Endothelial cell of umbilical vein (primary cell): ENCODE data around the gene DDX54. TPM values are rescaled to one million over a fixed set of nuclear protein-coding genes. Genes with fewer than 3 reads are reported as not detected.

Experiments used
- BruUV-seq: library from RNA; stranded (reverse); fragments of 400-500 nt; replicated peaks from 2 replicates; lab custom pipeline; 2021; lab: Mats Ljungman, UMichigan
- CTCF ChIA-PET: fragments of 300-600, 350-600 bp; sonication (Branson Sonifier 250); formaldehyde crosslinking; loops from one replicate; lab custom pipeline; 2021; ENCODE audit warnings: antibody characterized with exemption, inconsistent platforms; lab: Charles Lee
- POLR2A ChIA-PET: fragments of 300-600, 350-600 bp; sonication (Branson Sonifier 250); formaldehyde crosslinking; loops from one replicate; lab custom pipeline; 2021; ENCODE audit warnings: antibody characterized with exemption, inconsistent platforms; lab: Charles Lee
- DNase-seq: peaks from one replicate; pipeline ENCODE4 v3.0.0-alpha.2; 2011; ENCODE audit warnings: low read depth, low spot score
- FAIRE-seq: peaks from 2 replicates; lab custom pipeline; 2011; peaks lifted over from hg19 to GRCh38; lab: Jason Lieb, UNC
- H2AFZ ChIP-seq: 2 replicates; pipeline ENCODE4 v1.6.0; 2012; ENCODE audit warnings: low read depth, low read length, control low read depth, inconsistent platforms
- H3K27ac ChIP-seq: 2 replicates; pipeline ENCODE4 v1.5.1; 2011; ENCODE audit warnings: low read depth, mild to moderate bottlenecking, control low read depth, low read length, moderate library complexity; ENCODE audit not compliant: insufficient read depth
- H3K27me3 ChIP-seq, 2 experiments: 2 replicates each; pipeline versions ENCODE4 v1.6.0 to v1.6.1; 2011; ENCODE audit warnings: low read length in 2 of 2, mixed read lengths in 1 of 2; ENCODE audit not compliant: control insufficient read depth in 2 of 2, insufficient read depth in 2 of 2
- H3K36me3 ChIP-seq, 2 experiments: 2 replicates in 1 of 2; 3 replicates in 1 of 2; pipeline ENCODE4 v1.5.1; 2011; ENCODE audit warnings: low read length in 2 of 2, mild to moderate bottlenecking in 1 of 2, moderate library complexity in 1 of 2; ENCODE audit not compliant: control insufficient read depth in 2 of 2, insufficient read depth in 2 of 2; ENCODE audit errors: extremely low read depth in 1 of 2
- H3K4me1 ChIP-seq: 3 replicates; pipeline ENCODE4 v1.5.1; 2011; ENCODE audit warnings: mild to moderate bottlenecking, low read length; ENCODE audit not compliant: control insufficient read depth, insufficient read depth; ENCODE audit errors: extremely low read depth
- H3K4me2 ChIP-seq: 2 replicates; pipeline ENCODE4 v1.6.1; 2011; ENCODE audit warnings: low read length, control low read depth, mixed read lengths; ENCODE audit not compliant: insufficient read depth
- H3K4me3 ChIP-seq, 3 experiments: fragments of 200-600 bp in 1 of 3; sonication (generic), shearing (Covaris generic) in 1 of 3; replicated peaks in 1 of 3; 2 replicates each; pipeline ENCODE4 v1.5.1; 2011 to 2016; ENCODE audit warnings: control low read depth in 3 of 3, low read length in 3 of 3, mild to moderate bottlenecking in 2 of 3, inconsistent platforms in 1 of 3, low read depth in 1 of 3, moderate library complexity in 1 of 3; ENCODE audit not compliant: insufficient read depth in 1 of 3
- H3K79me2 ChIP-seq: 2 replicates; pipeline ENCODE4 v1.6.0; 2012; ENCODE audit warnings: low read length, inconsistent platforms; ENCODE audit not compliant: control insufficient read depth, insufficient read depth
- H3K9ac ChIP-seq: replicated peaks from 2 replicates; pipeline ENCODE3; 2011; ENCODE audit warnings: low read length, control low read depth; ENCODE audit not compliant: insufficient read depth; ENCODE audit errors: extremely low read depth
- H3K9me1 ChIP-seq: replicated peaks from 3 replicates; pipeline ENCODE4 v1.6.0; 2011; ENCODE audit warnings: mild to moderate bottlenecking, low read length; ENCODE audit not compliant: control insufficient read depth, insufficient read depth; ENCODE audit errors: extremely low read depth
- H3K9me3 ChIP-seq: replicated peaks from 2 replicates; pipeline ENCODE4 v1.5.1; 2012; ENCODE audit warnings: low read length, inconsistent platforms; ENCODE audit not compliant: control insufficient read depth, insufficient read depth
- H4K20me1 ChIP-seq: replicated peaks from 2 replicates; pipeline ENCODE3; 2011; ENCODE audit warnings: mild to moderate bottlenecking, low read length; ENCODE audit not compliant: control insufficient read depth, insufficient read depth; ENCODE audit errors: extremely low read depth
- EZH2 ChIP-seq: IDR thresholded peaks from 2 replicates; pipeline ENCODE4 v1.6.1; 2012; ENCODE audit warnings: borderline replicate concordance, low read depth, mild to moderate bottlenecking, moderate library complexity, low read length, inconsistent platforms; ENCODE audit not compliant: severe bottlenecking
- FOS ChIP-seq: IDR thresholded peaks from 2 replicates; pipeline ENCODE4 v1.6.1; 2011; ENCODE audit warnings: mild to moderate bottlenecking, low read length, moderate library complexity, borderline replicate concordance; ENCODE audit not compliant: insufficient read depth
- GATA2 ChIP-seq: IDR thresholded peaks from 2 replicates; pipeline ENCODE4 v1.7.0; 2011; ENCODE audit warnings: low read depth, mild to moderate bottlenecking, moderate library complexity, mixed read lengths, low read length; ENCODE audit not compliant: insufficient read length, insufficient read depth
- JUN ChIP-seq: IDR thresholded peaks from 2 replicates; pipeline ENCODE4 v1.6.1; 2011; ENCODE audit warnings: borderline replicate concordance, low read depth; ENCODE audit not compliant: insufficient read length, insufficient read depth
- MYC ChIP-seq: IDR thresholded peaks from one replicate; pipeline ENCODE4 v1.6.1; 2011; ENCODE audit warnings: mild to moderate bottlenecking, low read depth, low read length
- POLR2A ChIP-seq: IDR thresholded peaks from 2 replicates; pipeline ENCODE4 v1.6.1; 2012; ENCODE audit warnings: low read depth, mild to moderate bottlenecking, control low read depth, low read length
- POLR2AphosphoS5 ChIP-seq: IDR thresholded peaks from 2 replicates; pipeline ENCODE4 v1.6.1; 2012; ENCODE audit warnings: low read depth, mild to moderate bottlenecking, control low read depth, low read length, moderate library complexity; ENCODE audit not compliant: insufficient read depth
- dilution Hi-C: fragments of 300-500 bp; cut with MboI; formaldehyde crosslinking; loops from one replicate; pipeline ENCODE4 v1.15.0; 2019; ENCODE audit warnings: low sequenced_read_pairs; ENCODE audit not compliant: extremely low pct_ligation_motif_present
- intact Hi-C: fragments of 100-400 bp; cut with micrococcal nuclease; formaldehyde crosslinking; loops from one replicate; pipeline ENCODE4 v1.10.0; 2022
- polyA plus RNA-seq, 4 experiments: library from polyadenylated mRNA; depleted of rRNA in 3 of 4; stranded (reverse) in 3 of 4; unstranded in 1 of 4; fragments of >200 nt; gene quantifications; 2 replicates each; pipeline versions ENCODE4 v1.2.1 to v1.2.3, GENCODE V29; 2011 to 2012; ENCODE audit warnings: missing spikeins in 1 of 4
- total RNA-seq: library from RNA; stranded (reverse); gene quantifications from 2 replicates; pipeline ENCODE4 v1.2.3, GENCODE V29; 2021
- TF ChIP-seq, protein P1 (sequence below), 2 donors: IDR thresholded peaks; 1 replicate in 1 of 2; 2 replicates in 1 of 2; pipeline ENCODE4 v1.5.1; 2011; ENCODE audit warnings: low read length in 2 of 2, mild to moderate bottlenecking in 2 of 2, moderate library complexity in 2 of 2, control low read depth in 1 of 2, inconsistent platforms in 1 of 2, low read depth in 1 of 2; ENCODE audit not compliant: insufficient read depth in 1 of 2; ENCODE audit errors: extremely low read depth in 1 of 2
- TF ChIP-seq, protein P2 (sequence below): IDR thresholded peaks from 2 replicates; pipeline ENCODE4 v1.6.1; 2011; ENCODE audit not compliant: insufficient read depth, insufficient read length

Gene DDX54
- total and polyA plus RNA-seq, 2 donors (not counting 3 experiments of a cell fraction or from before 2014, with no cell fraction given): 54.1 to 90.0 TPM

DNA sequence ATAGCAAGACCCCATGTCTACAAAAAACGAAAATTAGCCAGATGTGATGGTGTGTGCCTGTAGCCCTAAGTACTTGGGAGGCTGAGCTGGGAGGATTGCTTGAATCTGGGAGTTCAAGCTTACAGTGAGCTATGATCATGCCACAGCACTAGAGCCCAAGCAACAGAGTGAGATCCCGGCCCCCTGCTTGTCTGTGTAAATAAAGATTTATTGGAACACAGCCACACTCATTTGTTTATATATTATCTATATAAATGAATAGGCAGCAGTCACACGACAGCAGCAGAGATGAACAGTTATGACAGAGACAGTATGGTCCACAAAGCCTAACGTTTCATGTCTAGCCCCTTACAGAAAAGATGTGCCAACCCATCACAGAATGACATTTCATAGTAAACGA is 14.8 kb downstream of the DDX54 start:
- no peak overlapping the region for H3K9ac ChIP-seq
- no peaks in the 10 kb centered on the region for H3K27me3 ChIP-seq
- no peaks in the 10 kb centered on the region for H3K79me2 ChIP-seq
- intact Hi-C loops (no loop called here), dilution Hi-C loops (no loop called here)
- H3K9me1 ChIP-seq: no peaks in the 10 kb centered on the region
- FAIRE-seq: no peak
- no peaks in the 10 kb centered on the region for H4K20me1 ChIP-seq
- no peak for DNase-seq
- H3K27ac ChIP-seq: no peak overlapping the region
- H3K4me3 ChIP-seq: no peak overlapping the region
- H3K36me3 ChIP-seq: peaks cover 20 to 48% of the 10 kb centered on the region in 2 experiments
- no TSS peak for BruUV-seq
- no peaks in the 10 kb centered on the region for H3K4me1 ChIP-seq
- TF ChIP-seq JUN: no peak
- TF ChIP-seq, protein P1, sequence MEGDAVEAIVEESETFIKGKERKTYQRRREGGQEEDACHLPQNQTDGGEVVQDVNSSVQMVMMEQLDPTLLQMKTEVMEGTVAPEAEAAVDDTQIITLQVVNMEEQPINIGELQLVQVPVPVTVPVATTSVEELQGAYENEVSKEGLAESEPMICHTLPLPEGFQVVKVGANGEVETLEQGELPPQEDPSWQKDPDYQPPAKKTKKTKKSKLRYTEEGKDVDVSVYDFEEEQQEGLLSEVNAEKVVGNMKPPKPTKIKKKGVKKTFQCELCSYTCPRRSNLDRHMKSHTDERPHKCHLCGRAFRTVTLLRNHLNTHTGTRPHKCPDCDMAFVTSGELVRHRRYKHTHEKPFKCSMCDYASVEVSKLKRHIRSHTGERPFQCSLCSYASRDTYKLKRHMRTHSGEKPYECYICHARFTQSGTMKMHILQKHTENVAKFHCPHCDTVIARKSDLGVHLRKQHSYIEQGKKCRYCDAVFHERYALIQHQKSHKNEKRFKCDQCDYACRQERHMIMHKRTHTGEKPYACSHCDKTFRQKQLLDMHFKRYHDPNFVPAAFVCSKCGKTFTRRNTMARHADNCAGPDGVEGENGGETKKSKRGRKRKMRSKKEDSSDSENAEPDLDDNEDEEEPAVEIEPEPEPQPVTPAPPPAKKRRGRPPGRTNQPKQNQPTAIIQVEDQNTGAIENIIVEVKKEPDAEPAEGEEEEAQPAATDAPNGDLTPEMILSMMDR (IDR thresholded peaks at IDR 0.05; ENCODE audit: extremely low read depth in 1 of 2, insufficient read depth in 1 of 2, low read depth in 1 of 2, low read length in 2 of 2): no peak
- no peak for TF ChIP-seq FOS
- TF ChIP-seq GATA2: no peak
- no peak for TF ChIP-seq MYC
- no peak for TF ChIP-seq POLR2A
- TF ChIP-seq, protein P2, sequence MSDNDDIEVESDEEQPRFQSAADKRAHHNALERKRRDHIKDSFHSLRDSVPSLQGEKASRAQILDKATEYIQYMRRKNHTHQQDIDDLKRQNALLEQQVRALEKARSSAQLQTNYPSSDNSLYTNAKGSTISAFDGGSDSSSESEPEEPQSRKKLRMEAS: no peak
- TF ChIP-seq EZH2: no peak
- TF ChIP-seq POLR2AphosphoS5: no peak
- H3K4me2 ChIP-seq: no peak overlapping the region
- no peaks in the 10 kb centered on the region for H3K9me3 ChIP-seq
- ChIA-PET POLR2A (no interaction called here), CTCF (interaction anchor here (1.2 to 6.4 kb wide), 2 partner anchors 177 to 255 kb away, joined by 3 to 83 read pairs; no protein-coding TSS in a partner anchor)
- H2AFZ ChIP-seq: no peak overlapping the region
